ENCODE data around the gene RET. TPM values are rescaled to one million over a fixed set of nuclear protein-coding genes. Genes with fewer than 3 reads are reported as not detected.

The RET gene
- total RNA-seq, 1 experiment from 2014 or later, result not detected

DNA sequence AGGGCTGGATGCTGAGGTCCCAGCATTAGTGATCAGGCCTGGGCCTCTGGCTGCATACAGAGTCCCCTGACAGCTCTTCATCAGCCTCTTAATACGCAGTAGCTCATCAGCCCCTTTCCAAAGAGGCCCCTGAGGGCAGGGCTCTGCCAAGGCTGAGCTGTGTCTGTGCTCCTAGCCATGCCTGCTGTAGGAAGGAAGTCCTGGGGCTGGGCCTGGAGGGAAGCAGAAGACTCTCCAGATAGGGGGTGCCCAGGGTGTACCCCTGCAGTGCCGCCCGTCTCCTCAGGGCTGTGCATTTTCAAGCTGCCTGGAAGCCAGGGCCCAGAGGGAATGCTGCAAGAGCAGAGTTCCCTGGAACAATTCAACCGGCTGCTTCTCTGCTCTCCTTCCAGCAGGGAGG lies 7.3 kb upstream of the RET start:
- POLR2A ChIA-PET, result no interaction called here
- BruUV-seq (replicated peaks), result no TSS peak
- intact Hi-C loops (cut with micrococcal nuclease), result no loop called here
- TF ChIP-seq, protein P1, sequence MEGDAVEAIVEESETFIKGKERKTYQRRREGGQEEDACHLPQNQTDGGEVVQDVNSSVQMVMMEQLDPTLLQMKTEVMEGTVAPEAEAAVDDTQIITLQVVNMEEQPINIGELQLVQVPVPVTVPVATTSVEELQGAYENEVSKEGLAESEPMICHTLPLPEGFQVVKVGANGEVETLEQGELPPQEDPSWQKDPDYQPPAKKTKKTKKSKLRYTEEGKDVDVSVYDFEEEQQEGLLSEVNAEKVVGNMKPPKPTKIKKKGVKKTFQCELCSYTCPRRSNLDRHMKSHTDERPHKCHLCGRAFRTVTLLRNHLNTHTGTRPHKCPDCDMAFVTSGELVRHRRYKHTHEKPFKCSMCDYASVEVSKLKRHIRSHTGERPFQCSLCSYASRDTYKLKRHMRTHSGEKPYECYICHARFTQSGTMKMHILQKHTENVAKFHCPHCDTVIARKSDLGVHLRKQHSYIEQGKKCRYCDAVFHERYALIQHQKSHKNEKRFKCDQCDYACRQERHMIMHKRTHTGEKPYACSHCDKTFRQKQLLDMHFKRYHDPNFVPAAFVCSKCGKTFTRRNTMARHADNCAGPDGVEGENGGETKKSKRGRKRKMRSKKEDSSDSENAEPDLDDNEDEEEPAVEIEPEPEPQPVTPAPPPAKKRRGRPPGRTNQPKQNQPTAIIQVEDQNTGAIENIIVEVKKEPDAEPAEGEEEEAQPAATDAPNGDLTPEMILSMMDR (IDR thresholded peaks at IDR 0.05; ENCODE audit: unreplicated experiment), result no peak
- Mint-ChIP-seq H3K27ac (ENCODE audit: low read depth, unreplicated experiment) (no peak overlapping the region), H3K4me1 (ENCODE audit: insufficient read depth, unreplicated experiment) (no peaks in the 10 kb centered on the region), H3K36me3 (ENCODE audit: insufficient read depth, unreplicated experiment) (no peaks in the 10 kb centered on the region), H3K27me3 (ENCODE audit: insufficient read depth, unreplicated experiment) (no peaks in the 10 kb centered on the region), H3K4me3 (ENCODE audit: unreplicated experiment) (no peak overlapping the region), H3K9me3 (ENCODE audit: unreplicated experiment) (no peaks in the 10 kb centered on the region)
- CTCF ChIA-PET, result interaction anchor here (0.7 kb wide), 1 partner anchor 89 kb away, joined by 3 read pairs; no protein-coding TSS in a partner anchor
- no peak for DNase-seq (ENCODE audit: unreplicated experiment)

DNA sequence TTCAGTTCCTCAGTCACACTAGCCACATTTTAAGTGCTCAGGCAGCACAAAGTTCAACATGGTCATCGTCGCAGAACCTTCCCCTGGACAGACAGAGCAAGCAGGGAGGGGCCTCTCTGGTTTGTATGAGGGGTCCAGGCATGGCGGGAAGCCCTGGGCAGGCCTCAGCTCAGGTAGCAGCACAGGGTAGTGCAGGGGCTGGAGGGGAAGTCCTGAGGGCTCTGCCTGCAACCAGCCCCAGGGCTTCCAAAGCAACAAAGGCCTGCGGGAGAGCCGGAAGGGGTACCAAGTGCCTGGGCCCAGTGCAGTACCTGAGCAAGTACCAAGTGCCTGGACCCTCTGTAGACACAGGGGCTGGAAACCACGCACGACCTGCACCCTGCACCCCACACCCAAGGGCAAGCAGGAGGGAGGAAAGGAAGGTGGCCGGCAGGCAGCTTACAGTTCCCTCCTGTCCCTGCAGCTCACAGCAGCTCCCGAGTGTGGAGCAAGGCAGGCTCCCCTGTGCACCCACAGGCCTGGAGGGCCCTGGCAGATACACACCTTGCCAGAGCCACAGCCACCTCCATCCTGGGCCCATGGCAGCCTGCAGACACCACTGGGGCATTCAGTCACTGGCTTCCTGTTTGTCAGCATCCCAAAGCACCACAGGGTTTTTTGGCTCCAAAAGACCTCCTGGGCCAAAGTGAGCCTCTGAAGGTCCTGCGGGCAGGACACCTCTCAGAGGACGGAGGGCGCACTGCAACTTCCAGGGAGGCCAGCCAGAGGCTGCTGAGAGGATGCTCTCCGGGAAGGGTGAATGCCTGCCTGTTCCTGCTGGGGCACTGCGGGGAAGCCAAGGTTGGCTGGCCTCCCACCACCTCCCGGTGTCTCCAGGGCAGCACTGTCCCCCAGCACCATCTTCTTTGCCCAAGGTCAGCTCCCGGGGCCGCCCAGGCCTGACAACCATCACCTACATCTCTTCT lies 6.5 kb upstream of the RET start:
- CTCF ChIA-PET, result interaction anchor here (0.7 kb wide), 1 partner anchor 89 kb away, joined by 3 read pairs; no protein-coding TSS in a partner anchor

DNA sequence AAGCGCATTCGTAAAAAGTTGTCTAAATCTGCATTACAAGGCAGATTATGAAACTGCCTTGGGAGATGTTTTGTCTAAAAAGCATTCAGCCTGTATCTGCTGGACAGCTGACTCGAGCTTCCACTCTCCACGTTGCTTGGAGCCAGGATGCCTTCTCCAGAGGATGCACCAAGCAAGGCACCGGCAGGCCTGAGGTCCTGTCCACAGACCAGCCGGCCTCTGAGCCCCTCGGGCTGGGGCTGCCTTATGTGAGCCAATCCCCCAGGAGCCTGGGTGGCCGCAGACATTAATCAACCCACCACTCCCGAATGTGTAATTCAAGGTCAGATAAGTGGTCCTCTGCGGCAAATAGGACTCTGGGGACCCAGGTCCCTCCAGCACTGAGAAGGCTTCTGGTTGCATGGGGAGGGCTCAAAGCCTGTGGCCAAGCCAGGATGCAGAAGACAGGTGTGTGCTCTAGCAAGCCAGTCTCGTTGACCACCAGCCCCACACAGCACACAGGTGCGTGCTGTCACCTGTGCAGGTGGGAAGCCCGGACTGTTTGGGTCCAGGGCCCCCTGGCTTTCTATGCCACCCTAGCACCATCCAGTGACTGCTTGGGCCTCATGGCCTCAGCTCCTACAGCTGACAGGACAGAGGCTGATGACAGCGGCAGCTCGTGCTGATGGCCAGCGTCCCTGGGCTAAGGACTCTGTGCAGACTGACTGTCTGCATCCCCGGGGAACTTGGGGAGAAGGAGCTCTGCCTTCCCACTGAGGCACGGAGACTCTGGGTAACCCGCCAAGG lies 4.8 kb upstream of the RET start:
- TF ChIP-seq, protein P1 (IDR thresholded peaks at IDR 0.05; ENCODE audit: unreplicated experiment), result no peak
- Mint-ChIP-seq H3K4me1 (ENCODE audit: insufficient read depth, unreplicated experiment) (no peaks in the 10 kb centered on the region), H3K4me3 (ENCODE audit: unreplicated experiment) (no peak overlapping the region), H3K36me3 (ENCODE audit: insufficient read depth, unreplicated experiment) (no peaks in the 10 kb centered on the region), H3K27me3 (ENCODE audit: insufficient read depth, unreplicated experiment) (no peaks in the 10 kb centered on the region), H3K9me3 (ENCODE audit: unreplicated experiment) (no peaks in the 10 kb centered on the region), H3K27ac (ENCODE audit: low read depth, unreplicated experiment) (no peak overlapping the region)
- POLR2A ChIA-PET, result no interaction called here
- no peak for DNase-seq (ENCODE audit: unreplicated experiment)
- intact Hi-C loops (cut with micrococcal nuclease), result no loop called here
- CTCF ChIA-PET, result interaction anchor here (0.7 kb wide), 1 partner anchor 84 kb away, joined by 3 read pairs; no protein-coding TSS in a partner anchor
- no TSS peak for BruUV-seq (replicated peaks)

More for the DNA sequence above, 6.5 kb upstream of the RET start:
- H3K9me3 Mint-ChIP-seq (ENCODE audit: unreplicated experiment), result no peaks in the 10 kb centered on the region
- no TSS peak for BruUV-seq (replicated peaks)
- DNase-seq (ENCODE audit: unreplicated experiment), result no peak
- H3K36me3 Mint-ChIP-seq (ENCODE audit: insufficient read depth, unreplicated experiment), result no peaks in the 10 kb centered on the region
- no peaks in the 10 kb centered on the region for H3K4me1 Mint-ChIP-seq (ENCODE audit: insufficient read depth, unreplicated experiment)
- H3K27me3 Mint-ChIP-seq (ENCODE audit: insufficient read depth, unreplicated experiment), result no peaks in the 10 kb centered on the region
- H3K4me3 Mint-ChIP-seq (ENCODE audit: unreplicated experiment), result no peak overlapping the region
- no peak overlapping the region for H3K27ac Mint-ChIP-seq (ENCODE audit: low read depth, unreplicated experiment)
- POLR2A ChIA-PET, result no interaction called here
- intact Hi-C loops (cut with micrococcal nuclease), result no loop called here
- TF ChIP-seq, protein P1 (IDR thresholded peaks at IDR 0.05; ENCODE audit: unreplicated experiment), result no peak

- TF ChIP-seq, protein P1 (IDR thresholded peaks at IDR 0.05; ENCODE audit: unreplicated experiment), result no peak
- intact Hi-C loops (cut with micrococcal nuclease), result no loop called here
- POLR2A ChIA-PET, result no interaction called here
- CTCF ChIA-PET, result no interaction called here
- no peaks in the 10 kb centered on the region for H3K9me3 Mint-ChIP-seq (ENCODE audit: unreplicated experiment)
- no peak overlapping the region for H3K27ac Mint-ChIP-seq (ENCODE audit: low read depth, unreplicated experiment)
- BruUV-seq (replicated peaks), result no TSS peak
- no peak for DNase-seq (ENCODE audit: unreplicated experiment)
- H3K36me3 Mint-ChIP-seq (ENCODE audit: insufficient read depth, unreplicated experiment), result no peaks in the 10 kb centered on the region
- H3K4me1 Mint-ChIP-seq (ENCODE audit: insufficient read depth, unreplicated experiment), result no peaks in the 10 kb centered on the region
- no peak overlapping the region for H3K4me3 Mint-ChIP-seq (ENCODE audit: unreplicated experiment)
- no peaks in the 10 kb centered on the region for H3K27me3 Mint-ChIP-seq (ENCODE audit: insufficient read depth, unreplicated experiment)
Measured at GRCh38 chr10:43073191-43073590, 3.7 kb upstream of the RET start.
